Glomerular visceral epithelial cell (primary cell): ENCODE measurements around the gene DYDC2.
A peak's percentile ranks its signal among the peaks of the same experiment; 100 is the strongest.
"Not testable (repeated sequence)": the region's sequence is repeated elsewhere in the genome, so short reads cannot be mapped to it uniquely, and the experiment has no call there.

Source experiments
- DNase-seq: peaks from one replicate; pipeline ENCODE4 v3.0.0-alpha.2; 2016; ENCODE audit errors: extremely low spot score

Gene DYDC2

GRCh38 chr10:80413271-80413996 is 56.9 kb downstream of the DYDC2 start:
- peak; percentile 37 for DNase-seq

GRCh38 chr10:80414142-80414895 is 57.7 kb downstream of the DYDC2 start:
- DNase-seq, result no peak

- DNase-seq, result no peak
These were observed 59.3 kb downstream of the DYDC2 start for GRCh38 chr10:80415734-80416478.

- DNase-seq, result no peak
These were observed 60.0 kb downstream of the DYDC2 start for GRCh38 chr10:80416479-80417098.

GRCh38 chr10:80417256-80417655 is 60.7 kb downstream of the DYDC2 start:
- not testable (repeated sequence) for DNase-seq
